Endothelial cell (in vitro differentiated cells): ENCODE results near the gene IL12RB2. TPM values are rescaled to one million over a fixed set of nuclear protein-coding genes. Genes with fewer than 3 reads are reported as not detected.
"Not testable (repeated sequence)": the region's sequence is repeated elsewhere in the genome, so short reads cannot be mapped to it uniquely, and the experiment has no call there.

Experiments used
- DNase-seq: peaks from one replicate; pipeline ENCODE4 v3.0.0; 2021; ENCODE audit warnings: low spot score
- H3K27ac Mint-ChIP-seq: one replicate; pipeline ENCODE4 v1.8.0; 2021; ENCODE audit warnings: mixed read lengths, inconsistent platforms; ENCODE audit not compliant: unreplicated experiment
- H3K27me3 Mint-ChIP-seq: one replicate; pipeline ENCODE4 v1.8.0; 2021; ENCODE audit warnings: mild to moderate bottlenecking, moderate library complexity, mixed read lengths, inconsistent platforms; ENCODE audit not compliant: unreplicated experiment
- H3K36me3 Mint-ChIP-seq: one replicate; pipeline ENCODE4 v1.8.0; 2021; ENCODE audit warnings: mild to moderate bottlenecking, low read depth, mixed read lengths, inconsistent platforms; ENCODE audit not compliant: unreplicated experiment
- H3K4me1 Mint-ChIP-seq: one replicate; pipeline ENCODE4 v1.8.0; 2021; ENCODE audit warnings: mild to moderate bottlenecking, mixed read lengths, inconsistent platforms; ENCODE audit not compliant: unreplicated experiment
- H3K4me3 Mint-ChIP-seq: one replicate; pipeline ENCODE4 v1.8.0; 2021; ENCODE audit warnings: mild to moderate bottlenecking, mixed read lengths, inconsistent platforms; ENCODE audit not compliant: unreplicated experiment
- H3K9me3 Mint-ChIP-seq: one replicate; pipeline ENCODE4 v1.8.0; 2021; ENCODE audit warnings: mixed read lengths, inconsistent platforms; ENCODE audit not compliant: unreplicated experiment
- CTCF ChIP-seq: fragments of 200-600 bp; sonication (generic); IDR thresholded peaks from one replicate; pipeline ENCODE4 v1.5.0; 2021; ENCODE audit warnings: antibody characterized with exemption; ENCODE audit not compliant: unreplicated experiment
- total RNA-seq: library from RNA; stranded (reverse); fragmentation: NEBNext Ultra II Directional; extraction: Animal tissue kit (Norgen Biotek cat#: 25700); gene quantifications from one replicate; pipeline ENCODE4 v1.2.1, GENCODE V29; 2021; ENCODE audit not compliant: unreplicated experiment

The IL12RB2 gene
- total RNA-seq, 1 donor from 2014 or later: 0.36 TPM

- Mint-ChIP-seq H3K4me1 (no peaks in the 10 kb centered on the region), H3K36me3 (no peaks in the 10 kb centered on the region), H3K27ac (no peak overlapping the region), H3K4me3 (no peak overlapping the region), H3K27me3 (no peaks in the 10 kb centered on the region), H3K9me3 (no peaks in the 10 kb centered on the region)
- no peak for DNase-seq
- no peak for TF ChIP-seq CTCF
Observed at GRCh38 chr1:67407498-67407897, 99.8 kb downstream of the IL12RB2 start.

- Mint-ChIP-seq H3K9me3 (no peaks in the 10 kb centered on the region), H3K4me3 (no peak overlapping the region), H3K36me3 (no peaks in the 10 kb centered on the region), H3K4me1 (no peaks in the 10 kb centered on the region), H3K27me3 (no peaks in the 10 kb centered on the region), H3K27ac (no peak overlapping the region)
- no peak for DNase-seq
- no peak for TF ChIP-seq CTCF
Observed at GRCh38 chr1:67408148-67408547, 100.5 kb downstream of the IL12RB2 start.

- DNase-seq, H3K36me3 Mint-ChIP-seq, H3K9me3 Mint-ChIP-seq, H3K27ac Mint-ChIP-seq, H3K4me1 Mint-ChIP-seq, H3K4me3 Mint-ChIP-seq, H3K27me3 Mint-ChIP-seq: not testable (repeated sequence)
Observed at GRCh38 chr1:67413101-67413500, 105.4 kb downstream of the IL12RB2 start.

- no peak for DNase-seq
- H3K4me3 Mint-ChIP-seq: no peak overlapping the region
- H3K4me1 Mint-ChIP-seq: no peaks in the 10 kb centered on the region
- no peaks in the 10 kb centered on the region for H3K9me3 Mint-ChIP-seq
- no peak for TF ChIP-seq CTCF
- H3K36me3 Mint-ChIP-seq: peaks cover 5% of the 10 kb centered on the region
- H3K27ac Mint-ChIP-seq: no peak overlapping the region
- no peaks in the 10 kb centered on the region for H3K27me3 Mint-ChIP-seq
Observed at GRCh38 chr1:67414574-67414973, 106.9 kb downstream of the IL12RB2 start.

- no peak for DNase-seq
- TF ChIP-seq CTCF: no peak
- no peaks in the 10 kb centered on the region for H3K9me3 Mint-ChIP-seq
- H3K27me3 Mint-ChIP-seq: no peaks in the 10 kb centered on the region
- H3K36me3 Mint-ChIP-seq: peaks cover 9% of the 10 kb centered on the region
- no peak overlapping the region for H3K27ac Mint-ChIP-seq
- no peaks in the 10 kb centered on the region for H3K4me1 Mint-ChIP-seq
- H3K4me3 Mint-ChIP-seq: no peak overlapping the region
Observed at GRCh38 chr1:67415041-67415440, 107.4 kb downstream of the IL12RB2 start.

- H3K36me3 Mint-ChIP-seq: peaks cover 13% of the 10 kb centered on the region
- not testable (repeated sequence) for H3K27ac Mint-ChIP-seq, H3K4me1 Mint-ChIP-seq
Observed at GRCh38 chr1:67417733-67418132, 110.1 kb downstream of the IL12RB2 start.

More at GRCh38 chr1:67417733-67418132, 110.1 kb downstream of the IL12RB2 start:
- H3K27me3 Mint-ChIP-seq, DNase-seq, H3K4me3 Mint-ChIP-seq, H3K9me3 Mint-ChIP-seq: not testable (repeated sequence)
